ENCODE results near the gene PRKCQ.

DNA sequence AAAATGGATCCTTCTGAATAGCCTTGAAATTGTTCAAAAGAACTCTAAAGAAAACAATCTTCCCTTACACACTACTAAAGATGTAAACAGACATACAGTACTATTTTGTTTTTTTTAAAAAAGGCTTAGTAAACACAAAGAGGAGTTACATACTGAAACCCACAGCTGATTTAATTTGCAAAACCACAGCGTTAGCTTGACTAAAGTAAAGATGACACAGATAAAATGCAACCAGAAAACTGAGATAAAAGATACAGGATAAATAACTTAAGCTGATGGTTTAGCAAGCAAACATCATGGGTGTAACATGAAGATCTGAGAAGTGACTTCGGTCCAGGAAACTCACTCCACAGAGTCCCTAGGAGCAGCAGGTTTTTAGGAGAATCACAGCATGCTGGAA, 21.8 kb downstream of the PRKCQ start:
- TF ChIP-seq, protein P1, sequence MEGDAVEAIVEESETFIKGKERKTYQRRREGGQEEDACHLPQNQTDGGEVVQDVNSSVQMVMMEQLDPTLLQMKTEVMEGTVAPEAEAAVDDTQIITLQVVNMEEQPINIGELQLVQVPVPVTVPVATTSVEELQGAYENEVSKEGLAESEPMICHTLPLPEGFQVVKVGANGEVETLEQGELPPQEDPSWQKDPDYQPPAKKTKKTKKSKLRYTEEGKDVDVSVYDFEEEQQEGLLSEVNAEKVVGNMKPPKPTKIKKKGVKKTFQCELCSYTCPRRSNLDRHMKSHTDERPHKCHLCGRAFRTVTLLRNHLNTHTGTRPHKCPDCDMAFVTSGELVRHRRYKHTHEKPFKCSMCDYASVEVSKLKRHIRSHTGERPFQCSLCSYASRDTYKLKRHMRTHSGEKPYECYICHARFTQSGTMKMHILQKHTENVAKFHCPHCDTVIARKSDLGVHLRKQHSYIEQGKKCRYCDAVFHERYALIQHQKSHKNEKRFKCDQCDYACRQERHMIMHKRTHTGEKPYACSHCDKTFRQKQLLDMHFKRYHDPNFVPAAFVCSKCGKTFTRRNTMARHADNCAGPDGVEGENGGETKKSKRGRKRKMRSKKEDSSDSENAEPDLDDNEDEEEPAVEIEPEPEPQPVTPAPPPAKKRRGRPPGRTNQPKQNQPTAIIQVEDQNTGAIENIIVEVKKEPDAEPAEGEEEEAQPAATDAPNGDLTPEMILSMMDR (IDR thresholded peaks at IDR 0.05) = no peak
- no peak for TF ChIP-seq POLR2A (IDR thresholded peaks at IDR 0.05)

All from testis (tissue), 2 donors.